GM12874 (cell line): ENCODE measurements around the gene CREBBP.

ENCODE experiments used
- TF ChIP-seq, protein P1 (sequence below): IDR thresholded peaks from 2 replicates; pipeline ENCODE4 v1.5.1; 2011; ENCODE audit warnings: low read depth, mild to moderate bottlenecking, control low read depth, low read length, moderate library complexity; ENCODE audit not compliant: insufficient read depth

The CREBBP gene

DNA sequence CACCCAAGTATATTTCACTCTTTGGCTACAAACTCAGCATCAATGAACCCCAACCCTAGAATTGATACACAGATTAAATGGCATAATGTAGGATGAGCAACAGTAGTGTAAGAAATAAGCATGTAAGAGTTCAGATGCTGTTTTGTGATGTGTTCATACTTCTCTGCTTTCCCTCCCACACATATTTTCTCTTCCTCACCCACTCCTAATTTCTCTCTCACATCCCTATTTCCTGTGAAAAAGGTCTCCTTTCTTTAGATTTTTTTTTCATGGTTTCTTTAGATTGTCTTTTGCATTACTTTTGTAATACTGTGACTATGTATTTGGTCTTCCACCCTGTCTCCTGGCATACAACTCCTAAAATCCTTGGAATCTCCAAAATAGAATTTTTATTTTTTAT lies 21.7 kb downstream of the CREBBP start:
- TF ChIP-seq, protein P1, sequence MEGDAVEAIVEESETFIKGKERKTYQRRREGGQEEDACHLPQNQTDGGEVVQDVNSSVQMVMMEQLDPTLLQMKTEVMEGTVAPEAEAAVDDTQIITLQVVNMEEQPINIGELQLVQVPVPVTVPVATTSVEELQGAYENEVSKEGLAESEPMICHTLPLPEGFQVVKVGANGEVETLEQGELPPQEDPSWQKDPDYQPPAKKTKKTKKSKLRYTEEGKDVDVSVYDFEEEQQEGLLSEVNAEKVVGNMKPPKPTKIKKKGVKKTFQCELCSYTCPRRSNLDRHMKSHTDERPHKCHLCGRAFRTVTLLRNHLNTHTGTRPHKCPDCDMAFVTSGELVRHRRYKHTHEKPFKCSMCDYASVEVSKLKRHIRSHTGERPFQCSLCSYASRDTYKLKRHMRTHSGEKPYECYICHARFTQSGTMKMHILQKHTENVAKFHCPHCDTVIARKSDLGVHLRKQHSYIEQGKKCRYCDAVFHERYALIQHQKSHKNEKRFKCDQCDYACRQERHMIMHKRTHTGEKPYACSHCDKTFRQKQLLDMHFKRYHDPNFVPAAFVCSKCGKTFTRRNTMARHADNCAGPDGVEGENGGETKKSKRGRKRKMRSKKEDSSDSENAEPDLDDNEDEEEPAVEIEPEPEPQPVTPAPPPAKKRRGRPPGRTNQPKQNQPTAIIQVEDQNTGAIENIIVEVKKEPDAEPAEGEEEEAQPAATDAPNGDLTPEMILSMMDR = no peak

DNA sequence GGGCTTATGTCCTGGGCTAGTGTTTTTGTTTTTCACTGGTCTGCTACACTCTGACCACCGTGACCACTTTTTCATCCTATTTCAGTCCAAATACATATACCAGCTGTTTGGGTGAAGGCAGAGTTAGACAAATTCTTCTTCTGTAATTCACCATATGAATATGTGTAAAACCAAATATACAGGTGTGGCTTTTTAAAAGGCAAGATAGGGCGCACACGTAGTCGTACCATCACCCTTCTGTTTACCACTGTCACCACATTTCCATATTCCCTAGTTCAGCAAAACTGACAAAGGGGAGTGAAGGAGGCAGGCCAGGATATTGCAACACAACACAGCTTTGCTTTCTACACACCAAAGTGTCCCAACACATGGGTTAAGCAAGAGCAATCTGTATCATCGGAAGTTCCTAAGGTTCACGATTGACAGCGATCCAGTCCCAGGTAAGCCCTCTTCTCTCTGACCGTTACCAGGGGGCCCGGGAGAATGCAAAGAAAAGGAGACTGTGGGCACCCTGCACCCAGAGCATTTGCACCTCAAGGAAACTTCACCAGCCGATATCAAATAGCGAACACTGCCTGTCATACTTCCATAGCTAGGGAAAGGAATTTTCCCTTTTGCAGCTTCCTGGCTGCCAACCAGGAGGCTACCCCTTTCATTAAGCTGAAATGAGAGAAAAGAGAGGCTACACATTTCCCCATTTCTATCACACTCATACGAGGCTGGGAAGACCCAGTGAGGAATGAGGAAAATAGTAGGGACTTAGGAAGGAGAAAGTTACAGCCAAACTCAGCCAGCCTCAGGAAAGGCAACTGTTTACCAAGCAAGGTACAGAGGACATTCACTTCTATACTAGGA lies 23.1 kb downstream of the CREBBP start:
- TF ChIP-seq, protein P1 = no peak

DNA sequence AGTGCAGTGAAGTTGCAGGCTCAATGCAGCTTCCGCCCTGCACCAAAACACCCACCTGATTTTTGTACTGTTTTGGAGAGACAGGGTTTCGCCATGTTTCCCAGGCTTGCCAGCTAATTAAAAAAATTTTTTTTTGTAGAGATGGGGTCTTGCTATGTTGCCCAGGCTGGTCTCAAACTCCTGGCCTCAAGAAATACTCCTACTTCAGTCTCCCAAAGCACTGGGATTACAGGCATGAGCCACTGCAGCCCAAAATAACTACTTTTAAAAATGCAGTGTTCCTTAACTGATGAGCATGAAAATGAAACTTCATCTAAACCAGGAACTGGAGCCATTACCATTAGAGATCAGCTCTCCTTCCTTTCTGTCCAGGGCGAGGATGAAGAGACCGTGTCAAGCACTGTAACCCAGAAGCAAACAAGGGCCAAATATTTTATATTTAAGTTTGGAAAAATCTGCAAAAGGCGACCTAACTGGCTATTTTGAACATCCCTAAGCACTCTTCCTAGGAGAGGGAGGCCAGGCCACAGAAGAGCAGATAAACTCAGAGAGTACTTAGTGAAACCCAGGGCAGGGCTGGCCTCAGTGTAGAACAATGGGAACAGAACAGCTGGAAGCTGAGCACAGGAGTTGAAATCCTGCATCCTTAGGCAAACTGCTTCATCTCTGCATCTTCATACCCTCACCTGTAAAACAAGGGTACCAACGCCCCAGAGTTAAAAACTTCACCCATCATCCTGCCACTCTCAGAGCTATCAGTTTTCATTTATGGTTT lies 24.0 kb downstream of the CREBBP start:
- TF ChIP-seq, protein P1 = no peak

GRCh38 chr16:3854750-3855541 lies 25.6 kb downstream of the CREBBP start:
- TF ChIP-seq, protein P1 = no peak

GRCh38 chr16:3850544-3850899 lies 30.0 kb downstream of the CREBBP start:
- TF ChIP-seq, protein P1 = no peak

DNA sequence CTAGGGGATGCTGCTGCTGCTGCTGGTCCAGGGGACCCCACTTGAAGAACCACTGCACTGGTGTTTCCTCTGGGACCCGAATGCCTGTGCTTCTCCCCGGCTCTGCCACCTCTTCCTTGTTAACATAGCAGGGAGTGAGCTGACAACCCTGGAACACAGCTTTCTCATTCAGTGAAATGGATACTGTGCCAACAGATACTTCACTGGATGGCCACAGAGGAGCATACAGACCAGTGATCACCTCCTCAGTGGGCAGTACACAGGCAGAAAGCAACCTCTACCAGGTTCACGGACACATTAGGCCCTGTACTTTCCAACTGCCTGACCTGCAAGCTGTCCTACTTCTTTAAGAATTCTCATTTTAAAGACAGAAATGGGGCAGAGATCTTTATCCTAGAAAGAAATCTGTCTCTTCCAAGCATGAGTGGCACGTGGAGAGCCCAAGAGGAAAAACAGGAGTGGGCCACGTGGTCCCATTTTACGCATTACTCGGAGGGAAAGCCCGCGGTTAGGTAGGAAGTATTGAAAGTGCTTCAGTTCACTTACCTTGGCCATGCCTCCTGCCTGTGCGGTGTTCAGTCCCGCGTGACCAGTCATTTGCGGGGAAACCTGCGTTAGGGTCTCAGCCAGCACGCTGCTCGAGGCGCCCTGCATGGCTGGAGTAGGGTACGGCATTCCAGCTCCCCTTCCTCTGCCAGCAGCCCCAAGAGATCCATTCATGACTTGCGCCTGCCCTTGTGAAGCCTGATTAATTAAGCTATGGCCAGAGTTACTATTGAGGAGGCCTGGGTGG lies 30.6 kb downstream of the CREBBP start:
- TF ChIP-seq, protein P1 = no peak
